ENCODE measurements around the gene CDC73.

- TF ChIP-seq EP300 (IDR thresholded peaks at IDR 0.05) (no peak), CTCF (IDR thresholded peaks at IDR 0.05) (no peak), POLR2AphosphoS5 (IDR thresholded peaks at IDR 0.05) (no peak), POLR2A (IDR thresholded peaks at IDR 0.05) (no peak)
These were observed 43.8 kb upstream of the CDC73 start for GRCh38 chr1:193077991-193078390.
